H1 (cell line): ENCODE results near the gene RIGI. TPM values are rescaled to one million over a fixed set of nuclear protein-coding genes. Genes with fewer than 3 reads are reported as not detected.

ENCODE experiments used
- CTCF ChIA-PET: fragments of 300-600 bp; sonication (Branson Sonifier 250); formaldehyde crosslinking; loops from one replicate; lab custom pipeline; 2021; ENCODE audit not compliant: partially characterized antibody; lab: Charles Lee
- POLR2A ChIA-PET: fragments of 300-600 bp; sonication (Branson Sonifier 250); formaldehyde crosslinking; loops from one replicate; lab custom pipeline; 2021; ENCODE audit warnings: inconsistent platforms; ENCODE audit not compliant: partially characterized antibody; lab: Charles Lee
- DNase-seq, 2 experiments: peaks; one replicate each; pipeline versions ENCODE4 v3.0.0 to v3.0.0-alpha.2; 2010 to 2022; ENCODE audit warnings: low spot score in 2 of 2, low read depth in 1 of 2, mixed read lengths in 1 of 2
- FAIRE-seq: peaks from 2 replicates; lab custom pipeline; 2011; peaks lifted over from hg19 to GRCh38; lab: Jason Lieb, UNC
- H2AFZ ChIP-seq: 2 replicates; pipeline ENCODE4 v1.8.1; 2012; ENCODE audit warnings: low read length, inconsistent platforms
- H2AK5ac ChIP-seq: 2 replicates; pipeline ENCODE4 v1.6.1; 2013; ENCODE audit warnings: low read depth, low read length
- H2BK120ac ChIP-seq: replicated peaks from 2 replicates; pipeline ENCODE3; 2013; ENCODE audit warnings: low read depth, low read length, inconsistent platforms
- H2BK12ac ChIP-seq: 2 replicates; pipeline ENCODE4 v1.6.1; 2013; ENCODE audit warnings: low read depth, low read length
- H2BK15ac ChIP-seq: 2 replicates; pipeline ENCODE4 v1.6.1; 2013; ENCODE audit warnings: low read length
- H2BK20ac ChIP-seq: 2 replicates; pipeline ENCODE4 v1.6.1; 2013; ENCODE audit warnings: low read length
- H2BK5ac ChIP-seq: 2 replicates; pipeline ENCODE4 v1.6.1; 2013; ENCODE audit warnings: low read depth, low read length
- H3K14ac ChIP-seq: 2 replicates; pipeline ENCODE4 v1.6.1; 2013; ENCODE audit warnings: inconsistent platforms; ENCODE audit not compliant: insufficient read length
- H3K18ac ChIP-seq: 2 replicates; pipeline ENCODE4 v1.6.1; 2013; ENCODE audit warnings: low read length; ENCODE audit errors: extremely low read depth
- H3K23ac ChIP-seq: 2 replicates; pipeline ENCODE4 v1.6.1; 2013; ENCODE audit warnings: inconsistent platforms; ENCODE audit not compliant: insufficient read length
- H3K23me2 ChIP-seq: 2 replicates; pipeline ENCODE4 v1.6.1; 2013; ENCODE audit warnings: low read depth, low read length
- H3K27ac ChIP-seq: 2 replicates; pipeline ENCODE4 v1.6.1; 2011; ENCODE audit warnings: low read depth, low read length, inconsistent platforms
- H3K27me3 ChIP-seq, 4 experiments: replicated peaks in 1 of 4; 1 replicate in 1 of 4; 2 replicates in 3 of 4; pipeline versions ENCODE4 v1.6.1 to v1.8.1; 2011 to 2013; ENCODE audit warnings: low read length in 3 of 4, mild to moderate bottlenecking in 3 of 4, inconsistent platforms in 2 of 4, mixed read lengths in 2 of 4, moderate library complexity in 1 of 4; ENCODE audit not compliant: control insufficient read depth in 3 of 4, insufficient read depth in 3 of 4; ENCODE audit errors: extremely low read depth in 1 of 4
- H3K36me3 ChIP-seq, 4 experiments: 2 replicates each; pipeline versions ENCODE4 v1.6.1 to v1.8.1; 2011 to 2013; ENCODE audit warnings: mild to moderate bottlenecking in 4 of 4, low read length in 3 of 4, moderate library complexity in 2 of 4, control low read depth in 1 of 4, inconsistent platforms in 1 of 4; ENCODE audit not compliant: insufficient read depth in 4 of 4, control insufficient read depth in 2 of 4
- H3K4ac ChIP-seq: replicated peaks from 2 replicates; pipeline ENCODE3; 2013; ENCODE audit warnings: low read length, low read depth, mixed read lengths, inconsistent platforms; ENCODE audit not compliant: insufficient read length
- H3K4me1 ChIP-seq, 4 experiments: replicated peaks in 1 of 4; 1 replicate in 1 of 4; 2 replicates in 3 of 4; pipeline versions ENCODE4 v1.6.1 to v1.8.1; 2011 to 2013; ENCODE audit warnings: low read length in 3 of 4, inconsistent platforms in 2 of 4, mixed read lengths in 1 of 4; ENCODE audit not compliant: insufficient read depth in 4 of 4, control insufficient read depth in 3 of 4
- H3K4me2 ChIP-seq, 2 experiments: 2 replicates each; pipeline versions ENCODE4 v1.6.1 to v1.8.1; 2011 to 2013; ENCODE audit warnings: low read depth in 2 of 2, low read length in 2 of 2, control low read depth in 1 of 2, inconsistent platforms in 1 of 2, mild to moderate bottlenecking in 1 of 2; ENCODE audit not compliant: insufficient read depth in 1 of 2
- H3K4me3 ChIP-seq, 4 experiments: fragments of 200-600, 300-600 bp in 1 of 4; sonication (generic), shearing (Covaris generic), sonication (Bioruptor Twin) in 1 of 4; 2 replicates each; pipeline versions ENCODE4 v1.5.1 to v1.8.1; 2011 to 2016; ENCODE audit warnings: low read length in 4 of 4, low read depth in 3 of 4, control low read depth in 2 of 4, inconsistent platforms in 2 of 4, mild to moderate bottlenecking in 2 of 4, mixed read lengths in 1 of 4, moderate library complexity in 1 of 4; ENCODE audit not compliant: insufficient read depth in 2 of 4; ENCODE audit errors: extremely low read depth in 1 of 4
- H3K56ac ChIP-seq: replicated peaks from 2 replicates; pipeline ENCODE3; 2013; ENCODE audit warnings: low read depth, mild to moderate bottlenecking, mixed read lengths, low read length, inconsistent platforms; ENCODE audit not compliant: insufficient read length
- H3K79me1 ChIP-seq: 2 replicates; pipeline ENCODE4 v1.6.1; 2013; ENCODE audit warnings: low read depth, low read length, control low read depth
- H3K79me2 ChIP-seq, 2 experiments: 2 replicates each; pipeline versions ENCODE4 v1.6.1 to v1.8.1; 2012 to 2013; ENCODE audit warnings: low read length in 2 of 2, mild to moderate bottlenecking in 2 of 2, inconsistent platforms in 1 of 2; ENCODE audit not compliant: insufficient read depth in 2 of 2, control insufficient read depth in 1 of 2
- H3K9ac ChIP-seq, 4 experiments: replicated peaks in 1 of 4; 1 replicate in 1 of 4; 2 replicates in 3 of 4; pipeline versions ENCODE4 v1.6.1 to v1.8.1; 2011 to 2013; ENCODE audit warnings: low read depth in 3 of 4, low read length in 3 of 4, control low read depth in 2 of 4, mild to moderate bottlenecking in 2 of 4, moderate library complexity in 2 of 4, inconsistent platforms in 1 of 4; ENCODE audit errors: extremely low read depth in 1 of 4
- H3K9me3 ChIP-seq, 2 experiments: 2 replicates each; pipeline versions ENCODE4 v1.6.1 to v1.8.1; 2012 to 2013; ENCODE audit warnings: mild to moderate bottlenecking in 2 of 2, moderate library complexity in 2 of 2, control low read depth in 1 of 2, inconsistent platforms in 1 of 2, low read depth in 1 of 2, low read length in 1 of 2, mixed read lengths in 1 of 2; ENCODE audit not compliant: insufficient read depth in 2 of 2
- H4K20me1 ChIP-seq, 2 experiments: replicated peaks in 1 of 2; 2 replicates each; pipeline versions ENCODE3 to v1.8.1; 2011 to 2013; ENCODE audit warnings: inconsistent platforms in 2 of 2, low read length in 2 of 2, mild to moderate bottlenecking in 1 of 2; ENCODE audit not compliant: insufficient read depth in 2 of 2, control insufficient read depth in 1 of 2
- H4K5ac ChIP-seq: 2 replicates; pipeline ENCODE4 v1.6.1; 2013; ENCODE audit warnings: low read length, low read depth, mixed read lengths, inconsistent platforms; ENCODE audit not compliant: insufficient read length
- H4K8ac ChIP-seq: 2 replicates; pipeline ENCODE4 v1.8.0; 2013; ENCODE audit warnings: mild to moderate bottlenecking, moderate library complexity, low read length, inconsistent platforms; ENCODE audit not compliant: insufficient read depth; ENCODE audit errors: extremely low read depth
- H4K91ac ChIP-seq: replicated peaks from 2 replicates; pipeline ENCODE3; 2013; ENCODE audit warnings: low read length, mixed read lengths, inconsistent platforms; ENCODE audit not compliant: insufficient read length
- BACH1 ChIP-seq: IDR thresholded peaks from 2 replicates; pipeline ENCODE4 v1.6.1; 2012; ENCODE audit warnings: low read length, improper control_type of control experiment
- EGR1 ChIP-seq: IDR thresholded peaks from 2 replicates; pipeline ENCODE4 v1.6.1; 2011; ENCODE audit warnings: low read depth, low read length, borderline replicate concordance
- FOSL1 ChIP-seq: IDR thresholded peaks from 2 replicates; pipeline ENCODE4 v1.6.1; 2011; ENCODE audit warnings: mild to moderate bottlenecking, low read depth, low read length, moderate library complexity; ENCODE audit not compliant: insufficient read depth
- JUND ChIP-seq: IDR thresholded peaks from 2 replicates; pipeline ENCODE4 v1.6.1; 2011; ENCODE audit warnings: mild to moderate bottlenecking, improper control_type of control experiment, low read length
- KDM5A ChIP-seq: fragments of 200-600 bp; IDR thresholded peaks from 2 replicates; pipeline ENCODE4 v1.7.1; 2012; ENCODE audit warnings: mild to moderate bottlenecking, low read length, inconsistent platforms, mixed read lengths
- MAFK ChIP-seq: IDR thresholded peaks from 2 replicates; pipeline ENCODE4 v1.6.1; 2012; ENCODE audit warnings: low read depth, mild to moderate bottlenecking, improper control_type of control experiment, low read length
- SIX5 ChIP-seq: IDR thresholded peaks from 2 replicates; pipeline ENCODE4 v1.6.1; 2011; ENCODE audit warnings: mild to moderate bottlenecking, low read depth, low read length
- SP2 ChIP-seq: IDR thresholded peaks from 2 replicates; pipeline ENCODE4 v1.6.1; 2012; ENCODE audit warnings: mild to moderate bottlenecking, low read length, inconsistent platforms
- SP4 ChIP-seq: IDR thresholded peaks from 2 replicates; pipeline ENCODE4 v1.6.1; 2012; ENCODE audit warnings: low read length, inconsistent platforms
- TAF1 ChIP-seq: IDR thresholded peaks from 2 replicates; pipeline ENCODE4 v1.6.1; 2011; ENCODE audit warnings: mild to moderate bottlenecking, low read depth, low read length
- TAF7 ChIP-seq: optimal IDR thresholded peaks from 2 replicates; pipeline ENCODE3; 2011; ENCODE audit warnings: low read depth, mild to moderate bottlenecking, inconsistent platforms, low read length, moderate library complexity, borderline replicate concordance
- WGBS, 2 experiments: shearing (Covaris generic) in 1 of 2; methylation state at CpG; one replicate each; pipeline versions ENCODE4 v1.1.6 to v1.1.7; 2013 to 2015; ENCODE audit warnings: low lambda C conversion rate in 2 of 2, mixed read lengths in 2 of 2, inconsistent platforms in 1 of 2, low coverage in 1 of 2, missing lambda C conversion rate in 1 of 2; ENCODE audit not compliant: insufficient replicate concordance in 2 of 2, insufficient coverage in 1 of 2, insufficient read length in 1 of 2; ENCODE audit errors: extremely low coverage in 1 of 2, missing lambda C conversion rate in 1 of 2; 5-methylcytosine and 5-hydroxymethylcytosine counted together
- polyA plus RNA-seq, 7 experiments: library from polyadenylated mRNA; depleted of rRNA in 3 of 7; stranded (reverse) in 5 of 7; unstranded in 2 of 7; fragments of >200 nt in 5 of 7; fragments of 200-250 nt in 2 of 7; gene quantifications; 1 replicate in 5 of 7; 2 replicates in 1 of 7; 4 replicates in 1 of 7; pipeline versions ENCODE4 v1.2.1 to v1.2.3, GENCODE V29; 2011 to 2013; ENCODE audit warnings: missing spikeins in 2 of 7, mixed read lengths in 2 of 7
- total RNA-seq: library from RNA; stranded (reverse); fragmentation: NEBNext Ultra II Directional; extraction: Animal tissue kit (Norgen Biotek cat#: 25700); gene quantifications from 2 replicates; pipeline ENCODE4 v1.2.1, GENCODE V29; 2021

The RIGI gene
- total and polyA plus RNA-seq, 2 of the 8 experiments (the other 6 are each of a cell fraction or from before 2014, with no cell fraction given), result 3.1 to 6.7 TPM

DNA sequence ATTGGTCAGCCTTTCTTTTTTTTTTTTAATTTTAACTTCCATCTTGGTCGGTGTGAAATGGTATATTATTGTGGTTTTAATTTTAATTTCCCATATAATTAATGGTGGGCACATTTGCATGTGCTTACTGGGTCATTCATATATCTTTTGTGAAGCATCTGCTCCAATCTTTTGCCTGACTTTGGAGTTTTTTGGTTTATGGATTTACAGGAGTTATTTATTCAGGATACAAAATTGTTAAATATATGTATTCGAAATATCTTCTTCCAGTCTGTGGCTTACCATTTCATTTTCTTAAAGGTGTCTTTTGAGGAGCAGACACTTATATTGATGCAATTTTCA is 682 bp upstream of the RIGI start:
- Histone ChIP-seq H4K5ac (no peak overlapping the region), H3K4me2 (peak overlapping the region; percentile 78 to 83; a peak in 3 of 4 replicates), H2BK12ac (no peak overlapping the region), H3K36me3 (peaks cover 0 to 4% (median under 1%) of the 10 kb centered on the region in 4 experiments; a peak in 2 of 8 replicates), H3K4me3 (peak overlapping the region; percentile 67 to 90 (median 82); a peak in 7 of 8 replicates), H3K56ac (no peak overlapping the region), H3K4me1 (peaks cover 0 to 5% (median 2%) of the 10 kb centered on the region in 4 experiments; a peak in 3 of 7 replicates), H3K23ac (no peak overlapping the region), H3K4ac (no peak overlapping the region), H3K14ac (no peak overlapping the region), H3K9ac (peak overlapping the region in 1 of 4 experiments; percentile 14; a peak in 3 of 7 replicates), H3K23me2 (peaks cover 4% of the 10 kb centered on the region; the same call in 1 of the 2 replicates), H2AK5ac (no peak overlapping the region), H2BK120ac (no peak overlapping the region), H3K79me2 (0 out of 4 replicates have a peak, but pooled peaks cover 0 to 13% of the 10 kb centered on the region in 2 experiments), H2BK15ac (no peak overlapping the region), H4K20me1 (no peaks in the 10 kb centered on the region), H4K91ac (no peak overlapping the region), H2BK20ac (no peak overlapping the region), H3K27me3 (no peaks in the 10 kb centered on the region), H4K8ac (no peak overlapping the region), H3K79me1 (no peaks in the 10 kb centered on the region; the same call in 1 of the 2 replicates), H3K27ac (no peak overlapping the region; the same call in 1 of the 2 replicates), H2AFZ (0 out of 2 replicates have a peak overlapping the region, but pooled peaks have one; percentile 26), H2BK5ac (no peak overlapping the region), H3K9me3 (no peaks in the 10 kb centered on the region), H3K18ac (no peak overlapping the region)
- CTCF ChIA-PET, result interaction anchor here (0.6 to 3.3 kb wide), 25 partner anchors 9 to 175 kb away, joined by 3 to 59 read pairs (median 6); partner anchors contain the start of genes ACO1 and NDUFB6
- POLR2A ChIA-PET, result interaction anchor here (0.7 to 2.4 kb wide), 11 partner anchors 9 to 499 kb away, joined by 3 to 10 read pairs (median 5); partner anchors contain the start of genes DNAJA1, NDUFB6, SMIM27 and TOPORS
- 25% methylated on average over 2 of the region's 2 CpGs; no CpG with 5 or more reads in 1 of the 2 experiments for WGBS, 2 experiments
- FAIRE-seq, result no peak
- no peak for DNase-seq
- no peak for TF ChIP-seq MAFK
- no peak for TF ChIP-seq JUND
- no peak for TF ChIP-seq KDM5A
- no peak for TF ChIP-seq EGR1
- TF ChIP-seq FOSL1, result no peak
- TF ChIP-seq SIX5, result no peak
- TF ChIP-seq SP4, result no peak
- TF ChIP-seq BACH1, result no peak
- no peak for TF ChIP-seq TAF7
- TF ChIP-seq SP2, result no peak
- no peak for TF ChIP-seq TAF1
